Urinary bladder (tissue), 4 donors: Measurements from ENCODE around the gene SRSF1. TPM values are rescaled to one million over a fixed set of nuclear protein-coding genes. Genes with fewer than 3 reads are reported as not detected.

ENCODE experiments used
- DNase-seq: peaks from one replicate; pipeline ENCODE4 v3.0.0-alpha.2; 2015; ENCODE audit errors: extremely low spot score
- H3K27ac ChIP-seq: one replicate; pipeline ENCODE4 v1.5.1; 2013; ENCODE audit warnings: low read depth, mild to moderate bottlenecking, moderate library complexity
- H3K36me3 ChIP-seq: one replicate; pipeline ENCODE4 v1.6.1; 2013; ENCODE audit warnings: mild to moderate bottlenecking, moderate library complexity; ENCODE audit not compliant: insufficient read depth
- H3K4me1 ChIP-seq: one replicate; pipeline ENCODE4 v1.6.1; 2013; ENCODE audit warnings: mild to moderate bottlenecking, moderate library complexity; ENCODE audit not compliant: insufficient read depth
- H3K4me3 ChIP-seq: one replicate; pipeline ENCODE4 v1.5.1; 2013; ENCODE audit warnings: low read depth, low read length
- WGBS: extraction: QIAGEN DNeasy Blood & Tissue Kit; methylation state at CpG from one replicate; pipeline ENCODE4 v1.1.7; 2013; 5-methylcytosine and 5-hydroxymethylcytosine counted together
- polyA plus RNA-seq: library from polyadenylated mRNA; stranded (reverse); fragments of 200-250 nt; gene quantifications from one replicate; pipeline ENCODE4 v1.2.3, GENCODE V29; 2013
- total RNA-seq: library from RNA; depleted of rRNA; stranded (reverse); fragments of >200 nt; gene quantifications from one replicate; pipeline ENCODE4 v1.2.3, GENCODE V29; 2014
- donor health status: healthy with polysubstance abuse.
- donor health status: healthy.

SRSF1 gene
- total and polyA plus RNA-seq, 2 donors = 122 to 317 TPM

GRCh38 chr17:58043221-58044181, 36.5 kb upstream of the SRSF1 start:
- no peak overlapping the region for H3K4me3 ChIP-seq
- DNase-seq = no peak
- no peak overlapping the region for H3K27ac ChIP-seq
- no peaks in the 10 kb centered on the region for H3K36me3 ChIP-seq
- no peaks in the 10 kb centered on the region for H3K4me1 ChIP-seq
- 91% methylated on average over 5 of the region's 5 CpGs for WGBS

- Histone ChIP-seq H3K4me3 (no peak overlapping the region), H3K4me1 (no peaks in the 10 kb centered on the region), H3K27ac (no peak overlapping the region), H3K36me3 (no peaks in the 10 kb centered on the region)
- DNase-seq = no peak
- 61% methylated on average over 5 of the region's 5 CpGs for WGBS
Measured at GRCh38 chr17:58041161-58041560, 34.1 kb upstream of the SRSF1 start.

DNA sequence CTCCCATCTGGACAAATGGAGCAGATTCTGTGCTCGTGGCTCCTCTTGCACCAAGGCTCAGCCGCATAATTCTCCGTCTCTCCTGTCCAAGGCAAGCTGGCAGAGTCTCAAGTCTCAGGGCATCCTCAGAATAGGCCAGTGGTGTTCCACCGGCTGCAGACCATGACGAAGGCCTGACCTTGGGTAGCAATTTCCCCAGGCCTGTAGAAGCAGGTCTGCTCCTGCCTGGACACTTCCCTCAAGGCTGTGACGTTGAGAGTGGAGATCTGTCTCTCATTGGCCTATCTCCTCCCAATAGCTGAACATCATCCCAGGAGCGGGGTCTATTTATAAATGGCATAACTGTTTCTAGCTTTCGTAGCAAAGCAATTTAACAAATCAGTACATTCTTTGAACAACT, 33.3 kb upstream of the SRSF1 start:
- Histone ChIP-seq H3K27ac (no peak overlapping the region), H3K4me3 (no peak overlapping the region), H3K4me1 (no peaks in the 10 kb centered on the region), H3K36me3 (no peaks in the 10 kb centered on the region)
- WGBS = 60% methylated on average over 8 of the region's 8 CpGs
- no peak for DNase-seq

DNA sequence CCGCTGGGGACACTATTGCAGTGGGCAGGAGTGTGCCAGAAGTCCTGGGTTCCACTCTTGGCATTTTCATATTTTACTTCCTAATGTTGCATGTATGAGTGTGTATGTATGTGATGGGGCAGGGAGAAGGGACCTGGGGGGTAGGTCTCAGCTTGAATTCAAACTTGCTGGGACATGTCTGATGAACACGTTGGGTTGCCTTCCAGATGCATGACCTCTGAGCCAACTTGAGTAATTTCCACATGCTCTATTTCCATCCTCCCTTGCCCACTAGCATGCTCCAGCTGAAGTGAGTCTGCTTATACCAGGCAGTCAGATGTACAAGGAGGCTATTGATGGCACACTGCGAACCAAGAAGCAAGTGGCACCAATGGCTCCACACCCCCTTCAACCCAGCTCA, 32.9 kb upstream of the SRSF1 start:
- no peaks in the 10 kb centered on the region for H3K36me3 ChIP-seq

DNA sequence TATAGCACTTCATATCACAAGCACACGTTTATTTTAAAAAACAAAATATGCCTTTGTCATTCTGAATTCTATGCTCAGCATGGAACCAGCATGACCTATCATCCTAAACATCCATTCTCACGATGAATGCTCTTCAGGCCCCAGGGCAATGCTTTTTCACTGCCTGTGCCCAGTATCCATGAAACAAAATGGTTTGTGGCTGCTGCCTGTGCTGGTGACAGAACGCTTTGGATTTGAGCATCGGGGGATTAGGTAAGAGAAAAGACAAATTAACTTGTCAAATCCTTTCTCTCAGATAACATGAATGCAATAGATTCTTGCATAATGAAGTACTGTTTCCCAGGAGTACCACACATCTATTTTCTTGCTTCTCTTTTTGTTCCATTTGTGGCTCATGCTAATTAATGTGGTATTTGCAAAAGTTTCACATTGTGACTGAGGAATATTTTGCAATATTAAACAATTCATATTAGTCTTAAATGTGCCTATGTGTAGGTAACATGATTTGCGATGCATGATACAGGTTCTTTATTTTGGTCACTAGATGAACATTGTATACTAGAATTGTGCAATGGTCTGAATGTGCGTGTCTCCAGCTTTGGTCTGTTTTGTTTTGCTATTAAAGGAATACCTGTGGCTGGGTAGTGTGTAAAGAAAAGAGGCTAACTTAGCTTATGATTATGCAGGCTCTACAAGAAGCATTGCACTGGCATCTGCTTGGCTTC, 25.8 kb upstream of the SRSF1 start:
- Histone ChIP-seq H3K4me1 (no peaks in the 10 kb centered on the region), H3K4me3 (no peak overlapping the region)
- WGBS = 59% methylated on average over 6 of the region's 6 CpGs

More for the DNA sequence above, 32.9 kb upstream of the SRSF1 start:
- H3K4me1 ChIP-seq = no peaks in the 10 kb centered on the region
- H3K4me3 ChIP-seq = no peak overlapping the region
- no peak for DNase-seq
- 82% methylated on average over 3 of the region's 3 CpGs for WGBS
- no peak overlapping the region for H3K27ac ChIP-seq

GRCh38 chr17:58028578-58028977, 21.5 kb upstream of the SRSF1 start:
- DNase-seq = no peak
- H3K4me1 ChIP-seq = no peaks in the 10 kb centered on the region
- H3K4me3 ChIP-seq = no peak overlapping the region
- H3K27ac ChIP-seq = no peak overlapping the region
- H3K36me3 ChIP-seq = no peaks in the 10 kb centered on the region

More for the DNA sequence above, 25.8 kb upstream of the SRSF1 start:
- Histone ChIP-seq H3K36me3 (no peaks in the 10 kb centered on the region), H3K27ac (no peak overlapping the region)
- no peak for DNase-seq

GRCh38 chr17:58020401-58020800, 13.4 kb upstream of the SRSF1 start:
- 83% methylated on average over 9 of the region's 9 CpGs for WGBS

DNA sequence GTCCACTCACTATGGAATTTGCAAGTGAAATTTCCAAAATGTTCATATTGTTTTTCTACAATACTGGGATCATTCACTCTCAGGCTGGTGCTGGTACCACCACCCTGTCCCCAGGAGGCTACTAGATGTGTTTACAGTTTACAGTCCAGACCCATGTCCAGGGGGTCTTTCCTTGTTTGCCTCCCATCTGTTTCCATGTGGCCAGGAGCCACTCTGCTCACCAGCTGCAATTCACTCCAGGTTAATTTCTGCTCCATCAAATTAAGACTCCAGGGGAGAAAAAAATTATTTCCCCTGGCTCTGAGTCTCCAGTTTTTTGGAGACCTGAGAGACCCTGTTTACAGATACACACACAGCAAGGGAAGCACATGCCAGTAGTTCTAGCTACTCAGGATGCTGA, 12.5 kb upstream of the SRSF1 start:
- Histone ChIP-seq H3K4me3 (no peak overlapping the region), H3K27ac (no peak overlapping the region), H3K4me1 (no peaks in the 10 kb centered on the region), H3K36me3 (no peaks in the 10 kb centered on the region)
- DNase-seq = no peak

More at GRCh38 chr17:58020401-58020800, 13.4 kb upstream of the SRSF1 start:
- Histone ChIP-seq H3K27ac (no peak overlapping the region), H3K4me1 (no peaks in the 10 kb centered on the region), H3K36me3 (no peaks in the 10 kb centered on the region), H3K4me3 (no peak overlapping the region)
- DNase-seq = no peak

DNA sequence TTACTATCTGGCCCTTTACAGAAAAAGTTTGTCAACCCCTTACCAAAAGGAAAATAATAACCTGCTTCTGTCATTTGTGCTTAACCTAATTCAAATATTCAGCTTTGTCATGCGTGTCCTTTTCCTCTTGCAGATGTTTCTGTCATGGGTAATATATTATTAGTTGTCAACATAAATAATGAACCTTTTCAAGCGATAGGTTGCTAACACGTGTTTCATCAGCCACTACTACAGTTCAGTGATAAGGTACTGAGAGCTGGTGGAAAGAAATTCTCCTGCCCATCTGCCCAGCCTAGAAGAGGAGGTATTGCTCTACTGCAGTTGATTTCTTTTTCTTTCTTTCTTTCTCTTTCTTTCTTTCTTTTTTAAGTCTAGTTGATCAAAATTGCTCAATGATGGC, 12.0 kb upstream of the SRSF1 start:
- Histone ChIP-seq H3K36me3 (no peaks in the 10 kb centered on the region), H3K4me3 (no peak overlapping the region), H3K27ac (no peak overlapping the region), H3K4me1 (no peaks in the 10 kb centered on the region)
- WGBS = 83% methylated on average over 3 of the region's 3 CpGs
- no peak for DNase-seq

GRCh38 chr17:58010067-58010799, 3.2 kb upstream of the SRSF1 start:
- Histone ChIP-seq H3K4me1 (no peaks in the 10 kb centered on the region), H3K27ac (no peak overlapping the region), H3K36me3 (no peaks in the 10 kb centered on the region), H3K4me3 (no peak overlapping the region)
- no peak for DNase-seq
- 97% methylated on average over 10 of the region's 10 CpGs for WGBS

GRCh38 chr17:58007781-58008706, 998 bp upstream of the SRSF1 start:
- no peak for DNase-seq
- Histone ChIP-seq H3K36me3 (peaks cover 3% of the 10 kb centered on the region), H3K4me1 (no peaks in the 10 kb centered on the region), H3K4me3 (peak overlapping the region; percentile 45), H3K27ac (no peak overlapping the region)
- WGBS = 21% methylated on average over 47 of the region's 47 CpGs

GRCh38 chr17:58006560-58006923, 504 bp downstream of the SRSF1 start:
- Histone ChIP-seq H3K4me3 (peak overlapping the region; percentile 65), H3K4me1 (no peaks in the 10 kb centered on the region), H3K36me3 (peaks cover 6% of the 10 kb centered on the region), H3K27ac (peak overlapping the region; percentile 97)
- peak; percentile 59 for DNase-seq
- under 1% methylated on average over 20 of the region's 20 CpGs for WGBS
